Sigmoid colon (tissue), 4 donors: ENCODE measurements around the gene GFY.

ENCODE experiments used
- EP300 ChIP-seq, 4 donors: sonication (generic); formaldehyde crosslinking; IDR thresholded peaks; one replicate each; pipeline ENCODE4 v1.6.1; 2017; ENCODE audit warnings: antibody characterized with exemption in 4 of 4
- POLR2A ChIP-seq, 2 donors: fragments of 450-650 bp; IDR thresholded peaks; one replicate each; pipeline ENCODE4 v1.6.1; 2016; ENCODE audit warnings: antibody characterized with exemption in 2 of 2, mild to moderate bottlenecking in 2 of 2, moderate library complexity in 2 of 2
- POLR2AphosphoS5 ChIP-seq, 4 donors: sonication (generic); formaldehyde crosslinking; IDR thresholded peaks; one replicate each; pipeline ENCODE4 v1.6.1; 2017; ENCODE audit warnings: antibody characterized with exemption in 4 of 4
- TF ChIP-seq, protein P1 (sequence below), 4 experiments: fragments of 450-650 bp in 3 of 4; fragments of 200-600 bp in 1 of 4; IDR thresholded peaks; one replicate each; pipeline ENCODE4 v1.5.1; 2016 to 2019; ENCODE audit warnings: antibody characterized with exemption in 4 of 4, mild to moderate bottlenecking in 3 of 4, moderate library complexity in 2 of 4

DNA sequence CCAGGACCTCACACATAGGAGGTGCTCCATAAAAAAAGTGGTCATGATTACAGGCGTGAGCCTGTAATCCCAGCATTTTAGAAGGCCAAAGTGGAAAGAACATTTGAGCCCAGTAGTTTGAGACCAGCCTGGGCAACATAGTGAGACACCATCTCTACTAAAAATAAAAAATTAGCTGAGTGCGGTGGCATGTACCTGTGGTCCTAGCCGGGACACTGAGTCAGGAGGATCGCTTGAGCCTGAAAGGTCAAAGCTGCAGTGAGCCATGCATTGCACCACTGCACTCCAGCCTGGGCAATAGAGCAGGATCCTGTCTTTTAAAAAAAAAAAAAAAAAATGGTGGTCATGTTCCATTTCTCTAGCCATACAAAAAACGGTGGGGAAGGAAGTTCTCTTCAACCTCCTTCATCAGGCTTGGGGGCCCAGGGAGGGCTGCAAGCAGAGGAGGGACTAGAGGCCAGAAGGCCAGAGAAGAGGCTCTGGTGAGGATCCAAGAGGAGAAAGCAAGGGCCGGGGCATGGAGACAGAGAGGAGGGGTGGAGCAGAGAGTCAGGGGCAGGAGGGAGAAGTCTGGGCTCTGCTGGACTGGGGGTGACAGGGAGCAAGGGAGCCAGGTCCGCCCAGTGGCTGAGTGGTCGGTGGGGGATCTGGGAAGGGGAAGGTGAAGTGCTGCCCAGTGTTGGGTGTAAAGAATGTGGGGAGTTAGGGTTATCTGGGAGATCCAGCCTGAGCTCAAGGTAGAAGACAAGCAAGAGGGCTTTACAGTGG is 28.3 kb upstream of the GFY start:
- TF ChIP-seq, protein P1, sequence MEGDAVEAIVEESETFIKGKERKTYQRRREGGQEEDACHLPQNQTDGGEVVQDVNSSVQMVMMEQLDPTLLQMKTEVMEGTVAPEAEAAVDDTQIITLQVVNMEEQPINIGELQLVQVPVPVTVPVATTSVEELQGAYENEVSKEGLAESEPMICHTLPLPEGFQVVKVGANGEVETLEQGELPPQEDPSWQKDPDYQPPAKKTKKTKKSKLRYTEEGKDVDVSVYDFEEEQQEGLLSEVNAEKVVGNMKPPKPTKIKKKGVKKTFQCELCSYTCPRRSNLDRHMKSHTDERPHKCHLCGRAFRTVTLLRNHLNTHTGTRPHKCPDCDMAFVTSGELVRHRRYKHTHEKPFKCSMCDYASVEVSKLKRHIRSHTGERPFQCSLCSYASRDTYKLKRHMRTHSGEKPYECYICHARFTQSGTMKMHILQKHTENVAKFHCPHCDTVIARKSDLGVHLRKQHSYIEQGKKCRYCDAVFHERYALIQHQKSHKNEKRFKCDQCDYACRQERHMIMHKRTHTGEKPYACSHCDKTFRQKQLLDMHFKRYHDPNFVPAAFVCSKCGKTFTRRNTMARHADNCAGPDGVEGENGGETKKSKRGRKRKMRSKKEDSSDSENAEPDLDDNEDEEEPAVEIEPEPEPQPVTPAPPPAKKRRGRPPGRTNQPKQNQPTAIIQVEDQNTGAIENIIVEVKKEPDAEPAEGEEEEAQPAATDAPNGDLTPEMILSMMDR (IDR thresholded peaks at IDR 0.05), result no peak
- TF ChIP-seq POLR2AphosphoS5 (IDR thresholded peaks at IDR 0.05), result no peak
- TF ChIP-seq POLR2A (IDR thresholded peaks at IDR 0.05), result no peak
- no peak for TF ChIP-seq EP300 (IDR thresholded peaks at IDR 0.05)
